ENCODE results near the gene SRRM4.

- TF ChIP-seq POLR2A (IDR thresholded peaks at IDR 0.05; ENCODE audit: borderline replicate concordance, extremely low read depth, insufficient read depth, insufficient read length) (no peak), CTCF (IDR thresholded peaks at IDR 0.05 in 2 of 3, conservative IDR thresholded peaks at IDR 0.05 in 1 of 3; ENCODE audit: borderline replicate concordance in 1 of 3, insufficient read depth in 1 of 3, low read depth in 2 of 3, low read length in 2 of 3) (no peak), EZH2phosphoT487 (IDR thresholded peaks at IDR 0.05; ENCODE audit: borderline replicate concordance) (no peak), SRF (IDR thresholded peaks at IDR 0.05; ENCODE audit: low read depth) (no peak), POLR2AphosphoS5 (IDR thresholded peaks at IDR 0.05; ENCODE audit: low read depth, low read length) (no peak), SP1 (IDR thresholded peaks at IDR 0.05; ENCODE audit: low read depth) (no peak), EZH2 (IDR thresholded peaks at IDR 0.05) (no peak)
Measured at GRCh38 chr12:118960865-118961264, 20.5 kb upstream of the SRRM4 start.

Data from HCT116 (cell line).